ENCODE measurements around the gene FANCC. TPM values are rescaled to one million over a fixed set of nuclear protein-coding genes. Genes with fewer than 3 reads are reported as not detected.
A peak's percentile ranks its signal among the peaks of the same experiment; 100 is the strongest.

FANCC gene
- total RNA-seq, 2 donors from 2014 or later = 17.6 to 23.5 TPM

DNA sequence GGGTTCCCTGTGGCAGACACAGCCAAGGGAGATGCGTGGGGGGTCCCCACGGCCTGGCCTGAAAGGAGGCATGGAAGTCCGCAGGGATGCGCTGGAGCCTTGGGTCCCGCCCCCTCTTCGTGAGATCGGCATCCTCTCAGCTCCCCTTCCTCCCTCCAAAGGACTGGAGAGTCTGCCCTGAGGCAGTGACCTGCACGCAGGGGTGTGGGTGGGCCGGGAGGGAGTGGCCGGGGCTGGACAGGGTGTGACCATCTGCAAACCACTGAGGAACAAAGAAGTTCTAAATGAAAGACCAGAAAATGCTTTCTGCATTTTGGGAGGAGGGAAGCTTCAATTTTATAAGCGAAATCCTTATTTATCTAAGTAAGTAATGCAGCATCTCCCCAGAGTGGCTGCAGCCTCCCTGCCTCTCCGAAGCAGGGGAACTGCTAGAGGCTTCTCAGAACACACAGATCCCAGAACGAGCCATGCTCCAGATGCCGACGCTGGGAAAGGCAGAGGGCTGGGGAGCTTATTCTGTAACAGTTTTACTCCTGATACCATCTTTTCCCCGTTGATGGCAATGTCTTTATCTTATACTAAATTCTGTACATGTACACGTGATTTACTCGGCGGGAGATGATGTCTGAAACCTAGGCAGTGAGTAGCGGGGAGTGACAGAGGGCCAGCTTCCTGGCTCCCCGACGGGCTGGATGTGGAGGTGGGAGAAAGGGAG is 221.7 kb downstream of the FANCC start:
- no peak for TF ChIP-seq CTCF (conservative IDR thresholded peaks at IDR 0.05)
- H3K27me3 ChIP-seq (ENCODE audit: control insufficient read depth, insufficient read depth, low read length, poor library complexity, severe bottlenecking) = no peaks in the 10 kb centered on the region
- Mint-ChIP-seq H3K9me3 (no peaks in the 10 kb centered on the region), H3K4me3 (no peak overlapping the region), H3K27me3 (ENCODE audit: insufficient read depth) (no peaks in the 10 kb centered on the region), H3K36me3 (ENCODE audit: low read depth) (peaks cover 13% of the 10 kb centered on the region), H3K4me1 (peaks cover 14% of the 10 kb centered on the region), H3K27ac (no peak overlapping the region)
- WGBS, 2 experiments (ENCODE audit: insufficient coverage in 1 of 2, insufficient read length in 1 of 2) = 85 to 93% methylated on average over 12 to 22 of the region's 22 CpGs
- no peak for DNase-seq
- no peaks in the 10 kb centered on the region for H3K9me3 ChIP-seq (ENCODE audit: control insufficient read depth, low read length)
- no peak overlapping the region for H3K4me3 ChIP-seq (ENCODE audit: low read length)
- no peak overlapping the region for H3K9ac ChIP-seq (ENCODE audit: extremely low read depth, low read length, poor library complexity, severe bottlenecking)
- peaks cover 1% of the 10 kb centered on the region for H3K36me3 ChIP-seq (ENCODE audit: control insufficient read depth, insufficient read depth, low read length)
- no peak overlapping the region for H3K27ac ChIP-seq (ENCODE audit: low read depth, low read length)
- H3K4me1 ChIP-seq (ENCODE audit: control insufficient read depth, insufficient read depth, low read length) = peaks cover 13% of the 10 kb centered on the region

DNA sequence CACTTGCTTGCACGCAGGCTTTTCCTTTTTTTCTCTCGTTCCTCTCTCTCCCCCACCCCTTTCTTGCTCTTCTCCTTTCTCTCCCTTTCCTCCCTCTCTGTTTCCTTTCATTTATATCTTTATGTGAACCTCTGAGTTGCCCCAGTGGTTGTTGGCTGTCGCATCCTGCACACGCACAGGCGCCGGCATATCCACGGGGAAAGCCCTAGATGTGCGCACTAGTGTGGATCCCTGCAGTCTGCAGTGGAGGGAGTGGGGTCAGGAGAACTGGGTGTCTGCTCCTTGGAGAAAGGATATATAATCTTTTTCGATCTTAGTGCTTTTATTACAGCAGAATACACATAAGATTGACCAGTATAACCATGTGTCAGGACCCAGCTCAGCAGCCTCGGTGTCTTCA is 223.5 kb downstream of the FANCC start:
- WGBS, 2 experiments (ENCODE audit: insufficient coverage in 1 of 2, insufficient read length in 1 of 2) = 70 to 83% methylated on average over 6 to 10 of the region's 10 CpGs
- no peak overlapping the region for H3K9ac ChIP-seq (ENCODE audit: extremely low read depth, low read length, poor library complexity, severe bottlenecking)
- no peaks in the 10 kb centered on the region for H3K27me3 ChIP-seq (ENCODE audit: control insufficient read depth, insufficient read depth, low read length, poor library complexity, severe bottlenecking)
- Mint-ChIP-seq H3K9me3 (no peaks in the 10 kb centered on the region), H3K4me3 (no peak overlapping the region), H3K27ac (no peak overlapping the region), H3K4me1 (peaks cover 14% of the 10 kb centered on the region), H3K36me3 (ENCODE audit: low read depth) (peaks cover 11% of the 10 kb centered on the region), H3K27me3 (ENCODE audit: insufficient read depth) (no peaks in the 10 kb centered on the region)
- no peaks in the 10 kb centered on the region for H3K9me3 ChIP-seq (ENCODE audit: control insufficient read depth, low read length)
- TF ChIP-seq CTCF (conservative IDR thresholded peaks at IDR 0.05) = no peak
- no peak overlapping the region for H3K4me3 ChIP-seq (ENCODE audit: low read length)
- H3K36me3 ChIP-seq (ENCODE audit: control insufficient read depth, insufficient read depth, low read length) = no peaks in the 10 kb centered on the region
- no peak for DNase-seq
- H3K4me1 ChIP-seq (ENCODE audit: control insufficient read depth, insufficient read depth, low read length) = peaks cover 13% of the 10 kb centered on the region
- peak overlapping the region; percentile 91 for H3K27ac ChIP-seq (ENCODE audit: low read depth, low read length)

DNA sequence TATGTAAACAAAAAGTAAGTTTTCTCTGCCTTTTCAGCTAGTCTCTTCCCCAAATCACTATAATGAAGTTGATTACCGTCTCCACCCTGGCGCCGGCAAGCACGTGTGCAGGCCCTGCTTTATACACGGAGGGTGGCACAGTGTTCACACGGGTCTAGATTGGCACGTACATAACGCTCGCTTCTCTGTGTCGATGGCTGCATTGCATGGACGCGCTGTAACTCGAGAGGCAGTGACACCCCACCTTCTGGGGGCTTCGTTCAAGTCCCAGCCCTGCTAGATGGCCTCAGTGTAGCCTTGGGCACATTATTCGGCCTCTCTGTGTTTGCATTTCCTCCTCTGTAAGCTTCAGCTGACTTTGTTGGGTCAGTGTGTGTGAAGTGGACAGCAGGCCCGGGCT is 223.9 kb downstream of the FANCC start:
- peaks cover 13% of the 10 kb centered on the region for H3K4me1 ChIP-seq (ENCODE audit: control insufficient read depth, insufficient read depth, low read length)
- peak overlapping the region; percentile 91 for H3K27ac ChIP-seq (ENCODE audit: low read depth, low read length)
- Mint-ChIP-seq H3K4me1 (peaks cover 14% of the 10 kb centered on the region), H3K4me3 (no peak overlapping the region), H3K36me3 (ENCODE audit: low read depth) (peaks cover 11% of the 10 kb centered on the region), H3K9me3 (no peaks in the 10 kb centered on the region), H3K27ac (no peak overlapping the region), H3K27me3 (ENCODE audit: insufficient read depth) (no peaks in the 10 kb centered on the region)
- no peak for DNase-seq
- H3K4me3 ChIP-seq (ENCODE audit: low read length) = no peak overlapping the region
- no peak for TF ChIP-seq CTCF (conservative IDR thresholded peaks at IDR 0.05)
- no peaks in the 10 kb centered on the region for H3K27me3 ChIP-seq (ENCODE audit: control insufficient read depth, insufficient read depth, low read length, poor library complexity, severe bottlenecking)
- no peaks in the 10 kb centered on the region for H3K9me3 ChIP-seq (ENCODE audit: control insufficient read depth, low read length)
- no peak overlapping the region for H3K9ac ChIP-seq (ENCODE audit: extremely low read depth, low read length, poor library complexity, severe bottlenecking)
- H3K36me3 ChIP-seq (ENCODE audit: control insufficient read depth, insufficient read depth, low read length) = no peaks in the 10 kb centered on the region
- 92 to 96% methylated on average over 15 to 16 of the region's 16 CpGs for WGBS, 2 experiments (ENCODE audit: insufficient coverage in 1 of 2, insufficient read length in 1 of 2)
